Mesenchymal stem cell (in vitro differentiated cells and primary cell): ENCODE measurements around the gene TCF19.
A peak's percentile ranks its signal among the peaks of the same experiment; 100 is the strongest.

Experiments used
- DNase-seq: peaks from one replicate; pipeline ENCODE4 v3.0.0-alpha.2; 2013
- H2AFZ ChIP-seq: one replicate; pipeline ENCODE4 v1.6.1; 2013; ENCODE audit warnings: low read depth, mild to moderate bottlenecking, control low read depth, inconsistent platforms, low read length, moderate library complexity
- H2AK5ac ChIP-seq: 2 replicates; pipeline ENCODE4 v1.6.1; 2013; ENCODE audit warnings: low read length, moderate library complexity, mild to moderate bottlenecking, inconsistent platforms; ENCODE audit not compliant: severe bottlenecking
- H2BK120ac ChIP-seq: one replicate; pipeline ENCODE4 v1.6.1; 2013; ENCODE audit warnings: low read depth, mild to moderate bottlenecking, inconsistent platforms, low read length, moderate library complexity
- H2BK12ac ChIP-seq, 2 experiments: one replicate each; pipeline ENCODE4 v1.6.1; 2013; ENCODE audit warnings: inconsistent platforms in 2 of 2, low read length in 2 of 2, mild to moderate bottlenecking in 2 of 2, moderate library complexity in 2 of 2, control low read depth in 1 of 2
- H2BK15ac ChIP-seq: one replicate; pipeline ENCODE4 v1.6.1; 2013; ENCODE audit warnings: mild to moderate bottlenecking, low read depth, inconsistent platforms; ENCODE audit not compliant: poor library complexity, severe bottlenecking
- H2BK5ac ChIP-seq: 2 replicates; pipeline ENCODE4 v1.6.1; 2013; ENCODE audit warnings: low read depth, mild to moderate bottlenecking, low read length, control low read depth, inconsistent platforms; ENCODE audit not compliant: poor library complexity, severe bottlenecking
- H3K14ac ChIP-seq, 2 experiments: one replicate each; pipeline ENCODE4 v1.6.1; 2013; ENCODE audit warnings: inconsistent platforms in 2 of 2, low read length in 2 of 2, control low read depth in 1 of 2, mild to moderate bottlenecking in 1 of 2, moderate library complexity in 1 of 2
- H3K18ac ChIP-seq, 2 experiments: one replicate each; pipeline ENCODE4 v1.6.1; 2013; ENCODE audit warnings: inconsistent platforms in 2 of 2, low read length in 2 of 2, control low read depth in 1 of 2, low read depth in 1 of 2, mild to moderate bottlenecking in 1 of 2
- H3K23ac ChIP-seq, 2 experiments: one replicate each; pipeline ENCODE4 v1.6.1; 2013; ENCODE audit warnings: inconsistent platforms in 2 of 2, low read length in 2 of 2, mild to moderate bottlenecking in 2 of 2, moderate library complexity in 2 of 2, control low read depth in 1 of 2
- H3K27ac ChIP-seq: 2 replicates; pipeline ENCODE4 v1.5.1; 2013; ENCODE audit warnings: mild to moderate bottlenecking, moderate library complexity, low read length, control low read depth, inconsistent platforms; ENCODE audit not compliant: poor library complexity, severe bottlenecking
- H3K27me3 ChIP-seq, 2 experiments: 2 replicates each; pipeline versions ENCODE4 v1.6.1 to v1.7.0; 2013; ENCODE audit warnings: low read length in 2 of 2, mild to moderate bottlenecking in 2 of 2, moderate library complexity in 2 of 2, control low read depth in 1 of 2, inconsistent platforms in 1 of 2; ENCODE audit not compliant: control insufficient read depth in 1 of 2, insufficient read depth in 1 of 2
- H3K36me3 ChIP-seq, 2 experiments: 2 replicates each; pipeline versions ENCODE4 v1.6.1 to v1.7.0; 2013; ENCODE audit warnings: low read length in 2 of 2, control low read depth in 1 of 2, inconsistent platforms in 1 of 2, low read depth in 1 of 2, mild to moderate bottlenecking in 1 of 2; ENCODE audit not compliant: insufficient read depth in 2 of 2, control insufficient read depth in 1 of 2
- H3K4ac ChIP-seq, 2 experiments: one replicate each; pipeline ENCODE4 v1.6.1; 2013; ENCODE audit warnings: inconsistent platforms in 2 of 2, low read length in 2 of 2, mild to moderate bottlenecking in 2 of 2, moderate library complexity in 2 of 2, control low read depth in 1 of 2, low read depth in 1 of 2
- H3K4me1 ChIP-seq: 2 replicates; pipeline ENCODE4 v1.6.1; 2013; ENCODE audit warnings: low read depth, low read length, control low read depth; ENCODE audit not compliant: control insufficient read depth, insufficient read depth
- H3K4me2 ChIP-seq: 2 replicates; pipeline ENCODE4 v1.6.1; 2013; ENCODE audit warnings: low read length, mild to moderate bottlenecking, inconsistent platforms; ENCODE audit not compliant: poor library complexity, severe bottlenecking
- H3K4me3 ChIP-seq, 2 experiments: 2 replicates each; pipeline versions ENCODE4 v1.5.1 to v1.7.0; 2013; ENCODE audit warnings: low read length in 2 of 2, mild to moderate bottlenecking in 2 of 2, control low read depth in 1 of 2, low read depth in 1 of 2; ENCODE audit not compliant: insufficient read depth in 1 of 2
- H3K79me1 ChIP-seq: replicated peaks from 2 replicates; pipeline ENCODE4 v1.6.1; 2013; ENCODE audit warnings: mild to moderate bottlenecking, control low read depth, low read length, inconsistent platforms; ENCODE audit not compliant: poor library complexity, severe bottlenecking
- H3K9ac ChIP-seq: 2 replicates; pipeline ENCODE4 v1.7.0; 2013; ENCODE audit warnings: mild to moderate bottlenecking, low read length, moderate library complexity
- H3K9me3 ChIP-seq: 2 replicates; pipeline ENCODE4 v1.7.0; 2013; ENCODE audit warnings: mild to moderate bottlenecking, low read length; ENCODE audit not compliant: control insufficient read depth
- H4K8ac ChIP-seq: one replicate; pipeline ENCODE4 v1.6.1; 2013; ENCODE audit warnings: inconsistent platforms, mild to moderate bottlenecking, low read length, moderate library complexity
- H4K91ac ChIP-seq: one replicate; pipeline ENCODE4 v1.6.1; 2013; ENCODE audit warnings: mild to moderate bottlenecking, low read length, inconsistent platforms
- WGBS: methylation state at CpG from one replicate; pipeline ENCODE4 v1.1.7; 2013; ENCODE audit warnings: mixed read lengths; 5-methylcytosine and 5-hydroxymethylcytosine counted together

The TCF19 gene

DNA sequence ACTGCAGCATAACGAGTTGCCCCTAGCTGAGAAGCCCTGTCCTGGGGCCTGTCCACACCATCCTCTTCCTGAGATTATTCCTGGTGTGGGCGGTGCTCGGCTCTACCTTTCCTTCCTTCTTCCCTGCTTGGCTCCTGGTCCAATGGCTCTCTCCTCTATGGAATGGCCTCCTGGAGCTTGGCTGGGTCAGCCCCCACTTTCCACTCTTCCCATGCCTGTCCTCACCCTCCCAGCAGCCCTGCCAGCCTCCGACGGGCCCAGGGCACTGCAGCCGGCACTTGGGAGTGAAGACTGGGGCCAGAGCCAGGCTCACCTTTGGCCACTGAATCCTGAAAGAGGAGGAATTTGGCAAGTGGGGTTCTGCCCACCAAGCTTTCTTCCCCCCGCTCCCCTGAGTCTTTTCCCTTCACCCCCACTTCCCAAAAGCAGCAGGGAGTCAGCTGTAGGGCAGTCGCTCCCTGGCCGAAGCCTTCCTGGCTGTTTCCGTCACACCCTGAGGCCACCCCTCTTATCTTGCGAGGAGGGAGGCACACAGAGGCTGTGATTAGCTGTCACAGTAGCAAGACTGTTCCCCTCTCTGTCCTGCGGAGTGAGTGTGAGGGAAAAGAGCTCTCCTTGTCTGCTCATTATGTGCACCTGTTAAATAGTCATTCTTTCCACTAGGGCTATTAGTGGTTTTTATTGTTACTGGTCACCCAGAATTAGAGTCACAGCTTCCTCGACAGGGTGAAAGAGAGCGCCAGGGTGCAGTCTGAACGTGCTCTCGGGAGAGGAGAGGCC lies 31.8 kb upstream of the TCF19 start:
- Histone ChIP-seq H3K9me3 (no peaks in the 10 kb centered on the region), H2BK5ac (no peak overlapping the region), H2BK12ac (no peak overlapping the region), H3K27me3 (peaks cover 13 to 36% of the 10 kb centered on the region in 2 experiments), H2BK120ac (no peak overlapping the region), H3K4me2 (no peak overlapping the region), H3K4ac (no peak overlapping the region), H2AK5ac (peak overlapping the region; percentile 8), H3K14ac (no peak overlapping the region), H3K4me1 (peaks cover 36% of the 10 kb centered on the region), H4K91ac (peak overlapping the region; percentile 28), H3K36me3 (peaks cover 0 to 2% of the 10 kb centered on the region in 2 experiments), H3K18ac (no peak overlapping the region), H3K79me1 (no peaks in the 10 kb centered on the region), H3K27ac (no peak overlapping the region), H2AFZ (no peak overlapping the region), H2BK15ac (no peak overlapping the region), H3K9ac (no peak overlapping the region), H3K23ac (no peak overlapping the region), H3K4me3 (no peak overlapping the region), H4K8ac (no peak overlapping the region)
- 71% methylated on average over 16 of the region's 16 CpGs for WGBS
- no peak for DNase-seq

DNA sequence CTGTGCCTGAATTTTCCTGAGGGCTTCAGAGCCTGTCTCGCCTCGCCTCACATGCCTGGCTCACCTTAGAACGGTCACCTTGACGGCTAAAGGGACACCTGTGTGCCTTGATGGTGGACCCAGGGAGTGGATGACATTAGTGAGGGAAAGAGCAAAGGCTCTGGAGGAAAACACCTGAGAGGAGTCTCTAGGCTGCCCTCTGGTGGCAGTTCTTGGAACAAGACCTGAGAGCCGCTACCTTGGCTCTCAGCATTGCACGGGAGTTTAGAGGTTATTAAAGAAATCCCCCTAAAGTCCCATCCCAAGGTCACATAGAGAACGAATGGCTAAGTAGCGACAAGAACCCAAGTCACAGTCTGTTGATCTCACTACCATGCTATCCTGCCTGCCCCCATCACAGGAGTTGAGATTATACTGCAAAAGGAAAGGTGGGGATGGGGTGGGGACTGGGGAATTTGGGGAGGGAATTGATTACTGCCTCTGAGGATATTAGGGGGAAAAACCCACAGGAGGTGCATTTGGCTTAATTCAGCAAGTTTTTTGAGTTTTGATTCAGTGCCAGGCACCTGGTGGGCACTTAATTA lies 30.2 kb upstream of the TCF19 start:
- H2BK12ac ChIP-seq = no peak overlapping the region
- no peak overlapping the region for H2AK5ac ChIP-seq
- H3K27me3 ChIP-seq = peaks cover 13 to 31% of the 10 kb centered on the region in 2 experiments
- H2BK5ac ChIP-seq = no peak overlapping the region
- H3K27ac ChIP-seq = no peak overlapping the region
- no peak overlapping the region for H4K91ac ChIP-seq
- peaks cover 27% of the 10 kb centered on the region for H3K4me1 ChIP-seq
- no peak overlapping the region for H2AFZ ChIP-seq
- no peaks in the 10 kb centered on the region for H3K9me3 ChIP-seq
- no peak overlapping the region for H3K4me2 ChIP-seq
- no peak overlapping the region for H3K14ac ChIP-seq
- no peak overlapping the region for H3K4me3 ChIP-seq
- no peak overlapping the region for H3K4ac ChIP-seq
- H3K9ac ChIP-seq = no peak overlapping the region
- DNase-seq = peak; percentile 45
- H2BK120ac ChIP-seq = no peak overlapping the region
- no peak overlapping the region for H2BK15ac ChIP-seq
- 1% methylated on average over 8 of the region's 8 CpGs for WGBS
- H3K79me1 ChIP-seq = no peaks in the 10 kb centered on the region
- peaks cover 0 to 2% of the 10 kb centered on the region in 2 experiments for H3K36me3 ChIP-seq
- H4K8ac ChIP-seq = no peak overlapping the region
- H3K23ac ChIP-seq = no peak overlapping the region
- no peak overlapping the region for H3K18ac ChIP-seq

DNA sequence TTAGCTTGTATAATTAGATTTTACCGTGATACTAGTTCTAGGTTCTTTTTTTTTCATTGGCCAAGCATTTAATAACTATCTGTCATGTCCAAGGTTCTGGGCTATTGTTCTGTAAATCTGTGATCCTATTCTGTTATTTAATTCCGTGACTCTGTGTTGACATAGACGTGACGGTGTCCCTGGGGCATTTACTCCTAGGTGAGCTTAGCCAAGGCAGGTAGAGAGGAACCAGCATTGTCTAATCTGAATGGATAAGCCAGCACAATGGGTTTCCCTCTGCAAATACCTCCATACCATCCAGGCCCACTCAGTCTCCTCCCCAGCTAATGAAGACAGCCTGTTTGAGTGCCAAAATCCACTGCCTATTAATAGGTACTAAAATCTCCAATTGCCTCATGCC lies 29.3 kb upstream of the TCF19 start:
- WGBS = 87% methylated on average over 3 of the region's 4 CpGs

DNA sequence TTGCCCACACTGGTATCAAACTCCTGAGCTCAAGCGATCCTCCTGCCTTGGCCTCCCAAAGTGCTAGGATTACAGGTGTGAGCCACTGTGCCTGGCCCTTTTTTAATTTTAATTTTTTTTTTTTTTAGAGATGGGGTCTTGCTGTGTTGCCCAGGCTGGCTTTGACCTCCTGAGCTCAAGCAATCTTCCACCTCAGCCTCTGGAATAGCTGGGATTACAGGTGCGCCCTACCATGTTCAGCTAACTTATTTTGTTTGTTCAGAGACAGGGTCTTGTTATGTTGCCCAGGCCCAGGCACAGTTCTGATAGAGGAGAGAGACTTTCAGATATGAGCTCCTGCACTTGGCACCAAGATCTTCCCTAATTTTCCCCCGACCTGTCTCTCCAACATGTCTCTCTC lies 27.6 kb upstream of the TCF19 start:
- 91% methylated on average over 2 of the region's 3 CpGs for WGBS
- Histone ChIP-seq H3K4me2 (no peak overlapping the region), H3K4ac (no peak overlapping the region), H2AFZ (no peak overlapping the region), H3K14ac (no peak overlapping the region), H3K79me1 (no peaks in the 10 kb centered on the region), H3K9me3 (no peaks in the 10 kb centered on the region), H3K18ac (no peak overlapping the region), H3K4me1 (peaks cover 10% of the 10 kb centered on the region), H4K91ac (no peak overlapping the region), H3K27ac (no peak overlapping the region), H3K27me3 (peaks cover 13 to 29% of the 10 kb centered on the region in 2 experiments), H3K9ac (no peak overlapping the region), H4K8ac (no peak overlapping the region), H2BK12ac (no peak overlapping the region), H3K36me3 (peaks cover 0 to 2% of the 10 kb centered on the region in 2 experiments), H2BK15ac (no peak overlapping the region), H3K23ac (no peak overlapping the region), H2BK5ac (no peak overlapping the region), H3K4me3 (no peak overlapping the region), H2AK5ac (no peak overlapping the region), H2BK120ac (no peak overlapping the region)
- no peak for DNase-seq

More for the DNA sequence above, 29.3 kb upstream of the TCF19 start:
- no peak overlapping the region for H4K8ac ChIP-seq
- no peaks in the 10 kb centered on the region for H3K9me3 ChIP-seq
- no peak overlapping the region for H2BK120ac ChIP-seq
- H3K4ac ChIP-seq = no peak overlapping the region
- H2AK5ac ChIP-seq = no peak overlapping the region
- DNase-seq = no peak
- H3K4me1 ChIP-seq = peaks cover 18% of the 10 kb centered on the region
- no peak overlapping the region for H2BK5ac ChIP-seq
- H2BK15ac ChIP-seq = no peak overlapping the region
- H3K14ac ChIP-seq = no peak overlapping the region
- H3K9ac ChIP-seq = no peak overlapping the region
- H3K36me3 ChIP-seq = peaks cover 0 to 2% of the 10 kb centered on the region in 2 experiments
- no peak overlapping the region for H2BK12ac ChIP-seq
- no peak overlapping the region for H3K4me2 ChIP-seq
- no peak overlapping the region for H3K18ac ChIP-seq
- H3K27me3 ChIP-seq = peaks cover 13 to 29% of the 10 kb centered on the region in 2 experiments
- no peak overlapping the region for H3K23ac ChIP-seq
- no peak overlapping the region for H4K91ac ChIP-seq
- no peaks in the 10 kb centered on the region for H3K79me1 ChIP-seq
- H3K27ac ChIP-seq = no peak overlapping the region
- H3K4me3 ChIP-seq = no peak overlapping the region
- no peak overlapping the region for H2AFZ ChIP-seq
